HEK293 (cell line): ENCODE measurements around the gene RASEF.

ENCODE experiments used
- CTCF ChIA-PET: fragments of 350-600 bp; formaldehyde crosslinking; extraction: SDS; loops from one replicate; lab custom pipeline; 2021; ENCODE audit warnings: antibody characterized with exemption; lab: Yijun Ruan, JAX
- POLR2A ChIA-PET: fragments of 300-600 bp; formaldehyde crosslinking; extraction: SDS; loops from one replicate; lab custom pipeline; 2020; ENCODE audit warnings: antibody characterized with exemption, inconsistent platforms; lab: Yijun Ruan, JAX
- H3K27ac ChIP-seq: fragments of 200-500 bp; sonication (Bioruptor generic); 2 replicates; pipeline ENCODE4 v1.5.1; 2014; ENCODE audit warnings: low read depth, low read length, control low read depth, inconsistent platforms; ENCODE audit errors: extremely low read depth
- H3K36me3 ChIP-seq, 2 experiments: fragments of 200-500 bp in 1 of 2; sonication (Bioruptor generic) in 1 of 2; 1 replicate in 1 of 2; 2 replicates in 1 of 2; pipeline ENCODE4 v1.5.1; 2014 to 2017; ENCODE audit warnings: inconsistent platforms in 2 of 2, low read length in 2 of 2; ENCODE audit not compliant: control insufficient read depth in 2 of 2, insufficient read depth in 1 of 2
- H3K4me1 ChIP-seq: fragments of 200-500 bp; sonication (Bioruptor generic); 2 replicates; pipeline ENCODE4 v1.5.1; 2014; ENCODE audit warnings: mild to moderate bottlenecking, low read length, inconsistent platforms; ENCODE audit not compliant: control insufficient read depth, insufficient read depth
- H3K4me3 ChIP-seq: 2 replicates; pipeline ENCODE4 v1.5.1; 2011; ENCODE audit warnings: low read depth, mild to moderate bottlenecking, control low read depth, low read length, moderate library complexity
- H3K9me3 ChIP-seq: fragments of 200-500 bp; sonication (Bioruptor generic); 2 replicates; pipeline ENCODE4 v1.5.1; 2014; ENCODE audit warnings: low read depth, low read length, inconsistent platforms; ENCODE audit not compliant: control insufficient read depth, insufficient read depth
- HOXA7 ChIP-seq: sonication (generic); formaldehyde crosslinking; IDR thresholded peaks from 2 replicates; pipeline ENCODE4 v1.8.1; 2022; ENCODE audit warnings: missing genetic modification reagents, borderline replicate concordance
- MEIS1 ChIP-seq: sonication (generic); formaldehyde crosslinking; IDR thresholded peaks from 2 replicates; pipeline ENCODE4 v1.8.1; 2022; ENCODE audit warnings: missing genetic modification reagents, mild to moderate bottlenecking, borderline replicate concordance
- PRDM1 ChIP-seq: fragments of 450-650 bp; formaldehyde crosslinking; IDR thresholded peaks from 2 replicates; pipeline ENCODE4; 2016; ENCODE audit warnings: missing biosample characterization, missing genetic modification characterization
- SCRT2 ChIP-seq: fragments of 450-650 bp; formaldehyde crosslinking; IDR thresholded peaks from 2 replicates; pipeline ENCODE4 v1.5.1; 2016; ENCODE audit warnings: missing biosample characterization, missing genetic modification characterization
- SP2 ChIP-seq: fragments of 450-650 bp; formaldehyde crosslinking; IDR thresholded peaks from 2 replicates; pipeline ENCODE4 v1.5.1; 2016; ENCODE audit warnings: missing biosample characterization, missing genetic modification characterization
- YY2 ChIP-seq: fragments of 450-650 bp; formaldehyde crosslinking; IDR thresholded peaks from 2 replicates; pipeline ENCODE4 v1.5.1; 2016; ENCODE audit warnings: missing biosample characterization, missing genetic modification characterization
- ZBTB17 ChIP-seq: fragments of 450-650 bp; formaldehyde crosslinking; IDR thresholded peaks from 2 replicates; pipeline ENCODE4 v1.5.1; 2016; ENCODE audit warnings: missing biosample characterization, missing genetic modification characterization
- ZNF157 ChIP-seq: fragments of 450-650 bp; formaldehyde crosslinking; IDR thresholded peaks from 2 replicates; pipeline ENCODE4 v1.5.1; 2016; ENCODE audit warnings: missing biosample characterization, missing genetic modification characterization
- ZNF211 ChIP-seq: fragments of 450-650 bp; formaldehyde crosslinking; IDR thresholded peaks from 2 replicates; pipeline ENCODE4 v1.5.1; 2016; ENCODE audit warnings: low read depth, missing biosample characterization, missing genetic modification characterization
- ZNF513 ChIP-seq: fragments of 450-650 bp; IDR thresholded peaks from 2 replicates; pipeline ENCODE4 v1.5.1; 2018; ENCODE audit warnings: missing biosample characterization, missing genetic modification characterization
- ZNF518A ChIP-seq: fragments of 450-650 bp; formaldehyde crosslinking; conservative IDR thresholded peaks from 2 replicates; pipeline ENCODE4 v1.5.1; 2016; ENCODE audit warnings: low read depth, missing biosample characterization, missing genetic modification characterization
- ZNF530 ChIP-seq: fragments of 450-650 bp; formaldehyde crosslinking; IDR thresholded peaks from 2 replicates; pipeline ENCODE4 v1.5.1; 2016; ENCODE audit warnings: low read depth, missing biosample characterization, missing genetic modification characterization
- ZNF558 ChIP-seq: fragments of 450-650 bp; formaldehyde crosslinking; IDR thresholded peaks from 2 replicates; pipeline ENCODE4 v1.5.1; 2016; ENCODE audit warnings: missing biosample characterization, missing genetic modification characterization
- ZNF660 ChIP-seq: fragments of 450-650 bp; IDR thresholded peaks from 2 replicates; pipeline ENCODE4 v1.5.1; 2018; ENCODE audit warnings: missing biosample characterization, mild to moderate bottlenecking, missing genetic modification characterization
- ZNF664 ChIP-seq: fragments of 450-650 bp; formaldehyde crosslinking; IDR thresholded peaks from 2 replicates; pipeline ENCODE4 v1.5.1; 2016; ENCODE audit warnings: missing biosample characterization, missing genetic modification characterization
- ZXDB ChIP-seq: fragments of 450-650 bp; formaldehyde crosslinking; IDR thresholded peaks from 2 replicates; pipeline ENCODE4 v1.5.1; 2016; ENCODE audit warnings: missing biosample characterization, missing genetic modification characterization
- TF ChIP-seq, protein P1 (sequence below): fragments of 450-650 bp; formaldehyde crosslinking; IDR thresholded peaks from 2 replicates; pipeline ENCODE4 v1.5.1; 2016; ENCODE audit warnings: missing biosample characterization, missing genetic modification characterization, low read depth
- TF ChIP-seq, protein P2 (sequence below): fragments of 450-650 bp; formaldehyde crosslinking; IDR thresholded peaks from 2 replicates; pipeline ENCODE4 v1.5.1; 2016; ENCODE audit warnings: missing biosample characterization, missing genetic modification characterization
- TF ChIP-seq, protein P3 (sequence below): fragments of 450-650 bp; formaldehyde crosslinking; IDR thresholded peaks from 2 replicates; pipeline ENCODE4 v1.5.1; 2016; ENCODE audit warnings: missing biosample characterization, missing genetic modification characterization
- TF ChIP-seq, protein P4 (sequence below): fragments of 450-650 bp; formaldehyde crosslinking; IDR thresholded peaks from 2 replicates; pipeline ENCODE4 v1.5.1; 2016; ENCODE audit warnings: missing biosample characterization, missing genetic modification characterization

RASEF gene

DNA sequence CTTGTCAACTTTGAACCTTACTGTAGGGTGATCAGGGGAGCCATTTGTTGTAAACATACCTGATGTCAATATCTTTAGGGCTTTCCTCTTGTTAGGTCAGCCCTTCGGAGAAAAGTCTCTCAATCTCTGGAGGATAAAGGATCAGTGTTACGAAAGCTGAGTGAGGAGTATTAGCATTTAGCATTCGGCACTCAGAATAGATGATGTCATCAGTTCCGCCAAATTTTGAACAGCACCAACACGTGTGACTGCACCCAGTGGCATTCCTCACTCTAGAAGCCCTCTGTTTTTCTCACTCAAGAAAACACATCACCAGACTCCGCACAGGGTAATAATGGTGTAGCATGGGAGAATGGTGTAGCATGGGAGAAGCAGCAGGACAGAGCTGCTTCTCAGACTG lies 87.8 kb downstream of the RASEF start:
- H3K27ac ChIP-seq: no peak overlapping the region
- POLR2A ChIA-PET: no interaction called here
- H3K36me3 ChIP-seq: peaks cover 0 to 9% of the 10 kb centered on the region in 2 experiments; a peak in 1 of 3 replicates
- TF ChIP-seq, protein P1, sequence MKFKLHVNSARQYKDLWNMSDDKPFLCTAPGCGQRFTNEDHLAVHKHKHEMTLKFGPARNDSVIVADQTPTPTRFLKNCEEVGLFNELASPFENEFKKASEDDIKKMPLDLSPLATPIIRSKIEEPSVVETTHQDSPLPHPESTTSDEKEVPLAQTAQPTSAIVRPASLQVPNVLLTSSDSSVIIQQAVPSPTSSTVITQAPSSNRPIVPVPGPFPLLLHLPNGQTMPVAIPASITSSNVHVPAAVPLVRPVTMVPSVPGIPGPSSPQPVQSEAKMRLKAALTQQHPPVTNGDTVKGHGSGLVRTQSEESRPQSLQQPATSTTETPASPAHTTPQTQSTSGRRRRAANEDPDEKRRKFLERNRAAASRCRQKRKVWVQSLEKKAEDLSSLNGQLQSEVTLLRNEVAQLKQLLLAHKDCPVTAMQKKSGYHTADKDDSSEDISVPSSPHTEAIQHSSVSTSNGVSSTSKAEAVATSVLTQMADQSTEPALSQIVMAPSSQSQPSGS (tag by site-specific recombination): peak; percentile 62
- TF ChIP-seq, protein P2, sequence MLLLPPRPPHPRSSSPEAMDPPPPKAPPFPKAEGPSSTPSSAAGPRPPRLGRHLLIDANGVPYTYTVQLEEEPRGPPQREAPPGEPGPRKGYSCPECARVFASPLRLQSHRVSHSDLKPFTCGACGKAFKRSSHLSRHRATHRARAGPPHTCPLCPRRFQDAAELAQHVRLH (tag by site-specific recombination): no peak
- 0 out of 2 replicates have a peak, but pooled peaks have one; percentile 13 for TF ChIP-seq SCRT2 (tag by site-specific recombination)
- CTCF ChIA-PET: no interaction called here
- no peaks in the 10 kb centered on the region for H3K9me3 ChIP-seq
- H3K4me3 ChIP-seq: no peak overlapping the region
- H3K4me1 ChIP-seq: no peaks in the 10 kb centered on the region

- Histone ChIP-seq H3K4me1 (no peaks in the 10 kb centered on the region), H3K27ac (no peak overlapping the region), H3K36me3 (no peaks in the 10 kb centered on the region), H3K4me3 (no peak overlapping the region), H3K9me3 (no peaks in the 10 kb centered on the region)
- POLR2A ChIA-PET: no interaction called here
- CTCF ChIA-PET: interaction anchor here (0.6 kb wide), 2 partner anchors 39 to 360 kb away, joined by 3 to 6 read pairs; no protein-coding TSS in a partner anchor
- TF ChIP-seq, protein P2 (tag by site-specific recombination): no peak
- no peak for TF ChIP-seq MEIS1
- no peak for TF ChIP-seq PRDM1 (tag by site-specific recombination)
- TF ChIP-seq, protein P3, sequence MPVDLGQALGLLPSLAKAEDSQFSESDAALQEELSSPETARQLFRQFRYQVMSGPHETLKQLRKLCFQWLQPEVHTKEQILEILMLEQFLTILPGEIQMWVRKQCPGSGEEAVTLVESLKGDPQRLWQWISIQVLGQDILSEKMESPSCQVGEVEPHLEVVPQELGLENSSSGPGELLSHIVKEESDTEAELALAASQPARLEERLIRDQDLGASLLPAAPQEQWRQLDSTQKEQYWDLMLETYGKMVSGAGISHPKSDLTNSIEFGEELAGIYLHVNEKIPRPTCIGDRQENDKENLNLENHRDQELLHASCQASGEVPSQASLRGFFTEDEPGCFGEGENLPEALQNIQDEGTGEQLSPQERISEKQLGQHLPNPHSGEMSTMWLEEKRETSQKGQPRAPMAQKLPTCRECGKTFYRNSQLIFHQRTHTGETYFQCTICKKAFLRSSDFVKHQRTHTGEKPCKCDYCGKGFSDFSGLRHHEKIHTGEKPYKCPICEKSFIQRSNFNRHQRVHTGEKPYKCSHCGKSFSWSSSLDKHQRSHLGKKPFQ: no peak
- TF ChIP-seq ZNF664: no peak
- no peak for TF ChIP-seq ZNF518A (tag by site-specific recombination)
- TF ChIP-seq SP2 (tag by site-specific recombination): no peak
- no peak for TF ChIP-seq ZNF211 (tag by site-specific recombination)
- no peak for TF ChIP-seq ZNF530 (tag by site-specific recombination)
- TF ChIP-seq ZBTB17 (tag by site-specific recombination): no peak
- TF ChIP-seq YY2 (tag by site-specific recombination): no peak
- no peak for TF ChIP-seq ZXDB (tag by site-specific recombination)
- no peak for TF ChIP-seq ZNF660 (tag by site-specific recombination)
- TF ChIP-seq, protein P4, sequence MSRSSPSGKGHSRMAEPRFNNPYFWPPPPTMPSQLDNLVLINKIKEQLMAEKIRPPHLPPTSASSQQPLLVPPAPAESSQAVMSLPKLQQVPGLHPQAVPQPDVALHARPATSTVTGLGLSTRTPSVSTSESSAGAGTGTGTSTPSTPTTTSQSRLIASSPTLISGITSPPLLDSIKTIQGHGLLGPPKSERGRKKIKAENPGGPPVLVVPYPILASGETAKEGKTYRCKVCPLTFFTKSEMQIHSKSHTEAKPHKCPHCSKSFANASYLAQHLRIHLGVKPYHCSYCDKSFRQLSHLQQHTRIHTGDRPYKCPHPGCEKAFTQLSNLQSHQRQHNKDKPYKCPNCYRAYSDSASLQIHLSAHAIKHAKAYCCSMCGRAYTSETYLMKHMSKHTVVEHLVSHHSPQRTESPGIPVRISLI (tag by site-specific recombination): no peak
- no peak for TF ChIP-seq HOXA7 (CRISPR knock-in tag)
- TF ChIP-seq ZNF558 (tag by site-specific recombination): no peak
- no peak for TF ChIP-seq ZNF513 (tag by site-specific recombination)
- no peak for TF ChIP-seq ZNF157 (tag by site-specific recombination)
These were observed 90.5 kb downstream of the RASEF start for GRCh38 chr9:82972446-82972845.
